GM23338 (cell line): ENCODE results near the gene MCAT. TPM values are rescaled to one million over a fixed set of nuclear protein-coding genes. Genes with fewer than 3 reads are reported as not detected.

ENCODE experiments used
- ATAC-seq: fragments of 200-7000 bp; cut with Tn5 transposase; 3 replicates; pipeline ENCODE4 v1.9.1; 2020
- DNase-seq: peaks from one replicate; pipeline ENCODE4 v3.0.0-alpha.2; 2015; ENCODE audit warnings: low spot score
- H2AFZ ChIP-seq: fragments of 200-600 bp; sonication (generic); 2 replicates; pipeline ENCODE4 v1.8.0; 2016; ENCODE audit warnings: antibody characterized with exemption, mild to moderate bottlenecking, moderate library complexity
- H3F3A ChIP-seq: fragments of 200-600 bp; sonication (generic); replicated peaks from 2 replicates; pipeline ENCODE4 v1.8.0; 2017; ENCODE audit warnings: antibody characterized with exemption, mixed run types, low read depth
- H3K27ac ChIP-seq: fragments of 200-600 bp; sonication (generic); 2 replicates; pipeline ENCODE4 v1.6.1; 2016; ENCODE audit warnings: low read depth
- H3K27me3 ChIP-seq: fragments of 200-600 bp; sonication (generic); 2 replicates; pipeline ENCODE4 v1.8.0; 2016; ENCODE audit warnings: mild to moderate bottlenecking, mixed run types, moderate library complexity; ENCODE audit not compliant: insufficient read depth
- H3K36me3 ChIP-seq: fragments of 200-600 bp; sonication (generic); 2 replicates; pipeline ENCODE4 v1.8.0; 2016; ENCODE audit warnings: mild to moderate bottlenecking; ENCODE audit not compliant: insufficient read depth
- H3K4me1 ChIP-seq: fragments of 200-600 bp; sonication (generic); 2 replicates; pipeline ENCODE4 v1.8.0; 2016; ENCODE audit warnings: mild to moderate bottlenecking, moderate library complexity; ENCODE audit not compliant: insufficient read depth
- H3K4me2 ChIP-seq: fragments of 200-600 bp; sonication (generic); 2 replicates; pipeline ENCODE4 v1.7.1; 2017; ENCODE audit warnings: mixed run types
- H3K4me3 ChIP-seq: fragments of 200-600 bp; sonication (generic); 2 replicates; pipeline ENCODE4 v1.6.1; 2016; ENCODE audit warnings: mixed run types
- H3K79me2 ChIP-seq: fragments of 200-600 bp; sonication (generic); replicated peaks from 2 replicates; pipeline ENCODE4 v1.8.0; 2017; ENCODE audit warnings: mild to moderate bottlenecking; ENCODE audit not compliant: insufficient read depth
- H3K9me2 ChIP-seq: fragments of 200-600 bp; sonication (generic); 2 replicates; pipeline ENCODE4 v1.8.0; 2017; ENCODE audit not compliant: insufficient read depth
- H4K20me1 ChIP-seq: fragments of 200-600 bp; sonication (generic); replicated peaks from 2 replicates; pipeline ENCODE4 v1.8.0; 2017; ENCODE audit warnings: mild to moderate bottlenecking; ENCODE audit not compliant: insufficient read depth
- H3K27ac Mint-ChIP-seq: 2 replicates; pipeline ENCODE4 v1.8.0; 2020; ENCODE audit warnings: inconsistent platforms, mild to moderate bottlenecking, moderate library complexity, mixed read lengths
- H3K27me3 Mint-ChIP-seq: 3 replicates; pipeline ENCODE4 v1.8.0; 2022; ENCODE audit warnings: low read depth, mild to moderate bottlenecking, moderate library complexity, mixed read lengths, inconsistent platforms; ENCODE audit not compliant: insufficient read depth, poor library complexity
- H3K36me3 Mint-ChIP-seq: 3 replicates; pipeline ENCODE4 v1.8.0; 2021; ENCODE audit warnings: low read depth, mild to moderate bottlenecking, inconsistent platforms, moderate library complexity, mixed read lengths
- H3K4me1 Mint-ChIP-seq: 3 replicates; pipeline ENCODE4 v1.8.0; 2020; ENCODE audit warnings: mild to moderate bottlenecking, inconsistent platforms, mixed read lengths
- H3K4me3 Mint-ChIP-seq: 3 replicates; pipeline ENCODE4 v1.8.0; 2021; ENCODE audit warnings: moderate library complexity, mild to moderate bottlenecking, inconsistent platforms, mixed read lengths
- H3K9me3 Mint-ChIP-seq: 3 replicates; pipeline ENCODE4 v1.8.0; 2020; ENCODE audit warnings: moderate library complexity, mild to moderate bottlenecking, inconsistent platforms, mixed read lengths
- CREB1 ChIP-seq: fragments of 250-450 bp; sonication (Bioruptor Pico); IDR thresholded peaks from 2 replicates; pipeline ENCODE4 v1.5.0; 2020; ENCODE audit warnings: low read depth, mild to moderate bottlenecking, moderate library complexity
- CTCF ChIP-seq, 2 experiments: fragments of 200-600 bp in 1 of 2; sonication (generic) in 1 of 2; conservative IDR thresholded peaks; 2 replicates each; pipeline versions ENCODE4 v1.5.1 to v1.6.1; 2016 to 2017; ENCODE audit warnings: antibody characterized with exemption in 2 of 2, low read depth in 2 of 2, mild to moderate bottlenecking in 2 of 2, moderate library complexity in 1 of 2
- ETS1 ChIP-seq: IDR thresholded peaks from 2 replicates; pipeline ENCODE4 v1.6.1; 2016; ENCODE audit warnings: antibody characterized with exemption
- EZH2 ChIP-seq: fragments of 200-600 bp; sonication (generic); IDR thresholded peaks from one replicate; pipeline ENCODE4 v1.8.0; 2017; ENCODE audit warnings: antibody characterized with exemption, mild to moderate bottlenecking, low read depth; ENCODE audit not compliant: unreplicated experiment
- EZH2phosphoT487 ChIP-seq: fragments of 200-600 bp; sonication (generic); IDR thresholded peaks from one replicate; pipeline ENCODE4 v1.8.1; 2018; ENCODE audit warnings: antibody characterized with exemption; ENCODE audit not compliant: unreplicated experiment
- JUNB ChIP-seq: IDR thresholded peaks from one replicate; pipeline ENCODE4 v1.6.1; 2016; ENCODE audit warnings: antibody characterized with exemption; ENCODE audit not compliant: unreplicated experiment
- NANOG ChIP-seq: IDR thresholded peaks from 2 replicates; pipeline ENCODE4 v1.6.1; 2016; ENCODE audit warnings: antibody characterized with exemption, borderline replicate concordance
- POLR2AphosphoS5 ChIP-seq: IDR thresholded peaks from 2 replicates; pipeline ENCODE4 v1.6.1; 2016; ENCODE audit warnings: antibody characterized with exemption, low read depth
- REST ChIP-seq: IDR thresholded peaks from one replicate; pipeline ENCODE4 v1.6.1; 2018; ENCODE audit warnings: antibody characterized with exemption; ENCODE audit not compliant: unreplicated experiment
- STAT1 ChIP-seq: IDR thresholded peaks from one replicate; pipeline ENCODE4 v1.6.1; 2016; ENCODE audit warnings: antibody characterized with exemption; ENCODE audit not compliant: unreplicated experiment
- ZNF114 ChIP-seq: fragments of 250-450 bp; sonication (Bioruptor Pico); IDR thresholded peaks from 2 replicates; pipeline ENCODE4 v1.5.0; 2020; ENCODE audit warnings: mild to moderate bottlenecking, moderate library complexity
- ZNF331 ChIP-seq: fragments of 250-450 bp; sonication (Bioruptor Pico); IDR thresholded peaks from 2 replicates; pipeline ENCODE4 v1.5.0; 2020; ENCODE audit warnings: low read depth, mild to moderate bottlenecking, moderate library complexity
- ZNF462 ChIP-seq: fragments of 250-450 bp; sonication (Bioruptor Pico); IDR thresholded peaks from 2 replicates; pipeline ENCODE4 v1.5.0; 2020; ENCODE audit warnings: mild to moderate bottlenecking, moderate library complexity
- polyA plus RNA-seq: library from polyadenylated mRNA; unstranded; fragments of >200 nt; fragmentation: Nextera tagmentation; extraction: Ambion mirVana; gene quantifications from 2 replicates; pipeline ENCODE4 v1.2.1, GENCODE V29; 2016
- total RNA-seq: library from RNA; depleted of rRNA; stranded (reverse); fragments of >200 nt; shearing (Covaris generic); gene quantifications from 2 replicates; pipeline ENCODE4 v1.2.3, GENCODE V29; 2014

Gene MCAT
- total and polyA plus RNA-seq, 2 experiments from 2014 or later = 9.7 to 16.9 TPM

- H3K36me3 Mint-ChIP-seq = peaks cover 67% of the 10 kb centered on the region
These were observed 26.9 kb upstream of the MCAT start for GRCh38 chr22:43170131-43170480.

More at GRCh38 chr22:43170131-43170480, 26.9 kb upstream of the MCAT start:
- Mint-ChIP-seq H3K4me3 (no peak overlapping the region), H3K4me1 (no peaks in the 10 kb centered on the region; the same call in 2 of the 3 replicates), H3K27me3 (peaks cover 2% of the 10 kb centered on the region), H3K9me3 (peaks cover 3% of the 10 kb centered on the region; the same call in 1 of the 3 replicates), H3K27ac (no peak overlapping the region)
- no peak for ATAC-seq
- Histone ChIP-seq H3K27me3 (no peaks in the 10 kb centered on the region), H3K79me2 (no peaks in the 10 kb centered on the region), H3K27ac (no peak overlapping the region), H3F3A (0 out of 2 replicates have a peak, but pooled peaks cover 5% of the 10 kb centered on the region), H2AFZ (no peak overlapping the region), H3K36me3 (peaks cover 13% of the 10 kb centered on the region; the same call in 1 of the 2 replicates), H3K9me2 (no peaks in the 10 kb centered on the region), H4K20me1 (no peaks in the 10 kb centered on the region), H3K4me3 (no peak overlapping the region), H3K4me2 (no peak overlapping the region), H3K4me1 (no peaks in the 10 kb centered on the region)
- no peak for DNase-seq
- TF ChIP-seq EZH2 (no peak), CREB1 (no peak), POLR2AphosphoS5 (no peak), ZNF331 (CRISPR knock-in tag) (no peak), ETS1 (no peak), ZNF462 (CRISPR knock-in tag) (no peak), ZNF114 (CRISPR knock-in tag) (no peak), CTCF (conservative IDR thresholded peaks at IDR 0.05; ENCODE audit: low read depth in 2 of 2) (no peak), STAT1 (no peak), EZH2phosphoT487 (no peak), JUNB (no peak), NANOG (no peak), REST (no peak)
